ENCODE data around the gene LAD1. TPM values are rescaled to one million over a fixed set of nuclear protein-coding genes. Genes with fewer than 3 reads are reported as not detected.
A peak's percentile ranks its signal among the peaks of the same experiment; 100 is the strongest.

LAD1 gene
- total RNA-seq, 4 donors from 2014 or later: 175 to 303 (median 218) TPM

- Histone ChIP-seq H3K27me3 (peaks cover 30% of the 10 kb centered on the region), H3K4me1 (peaks cover 36% of the 10 kb centered on the region), H3K27ac (no peak overlapping the region), H3K36me3 (no peaks in the 10 kb centered on the region), H3K9me3 (no peaks in the 10 kb centered on the region), H3K4me3 (no peak overlapping the region)
- WGBS: 42% methylated on average over 9 of the region's 11 CpGs
- peak in 1 of 2 donors; percentile 50 for TF ChIP-seq CTCF (IDR thresholded peaks at IDR 0.05)
- no peak for TF ChIP-seq POLR2AphosphoS5 (IDR thresholded peaks at IDR 0.05)
- TF ChIP-seq POLR2A (IDR thresholded peaks at IDR 0.05): no peak
- TF ChIP-seq EP300 (IDR thresholded peaks at IDR 0.05): no peak
- DNase-seq (ENCODE audit: low spot score in 2 of 2): no peak
Measured at GRCh38 chr1:201376464-201377374, 22.4 kb downstream of the LAD1 start.

- DNase-seq (ENCODE audit: low spot score in 2 of 2): no peak
- Histone ChIP-seq H3K4me1 (peaks cover 29% of the 10 kb centered on the region), H3K36me3 (no peaks in the 10 kb centered on the region), H3K27me3 (peaks cover 36% of the 10 kb centered on the region), H3K27ac (no peak overlapping the region), H3K4me3 (no peak overlapping the region), H3K9me3 (no peaks in the 10 kb centered on the region)
- WGBS: 35% methylated on average over 4 of the region's 4 CpGs
- no peak for TF ChIP-seq EP300 (IDR thresholded peaks at IDR 0.05)
- TF ChIP-seq CTCF (IDR thresholded peaks at IDR 0.05): no peak
- no peak for TF ChIP-seq POLR2AphosphoS5 (IDR thresholded peaks at IDR 0.05)
- no peak for TF ChIP-seq POLR2A (IDR thresholded peaks at IDR 0.05)
Measured at GRCh38 chr1:201376107-201376463, 23.0 kb downstream of the LAD1 start.

GRCh38 chr1:201375169-201375568 lies 24.0 kb downstream of the LAD1 start:
- TF ChIP-seq EP300 (IDR thresholded peaks at IDR 0.05) (no peak), POLR2A (IDR thresholded peaks at IDR 0.05) (no peak), POLR2AphosphoS5 (IDR thresholded peaks at IDR 0.05) (no peak), CTCF (IDR thresholded peaks at IDR 0.05) (no peak)
- Histone ChIP-seq H3K27ac (no peak overlapping the region), H3K36me3 (no peaks in the 10 kb centered on the region), H3K4me1 (peaks cover 22% of the 10 kb centered on the region), H3K9me3 (no peaks in the 10 kb centered on the region), H3K27me3 (peaks cover 42% of the 10 kb centered on the region), H3K4me3 (no peak overlapping the region)
- 70% methylated on average over 4 of the region's 4 CpGs for WGBS
- DNase-seq (ENCODE audit: low spot score in 2 of 2): no peak

- no peak for DNase-seq (ENCODE audit: low spot score in 2 of 2)
- Histone ChIP-seq H3K4me3 (no peak overlapping the region), H3K36me3 (no peaks in the 10 kb centered on the region), H3K27me3 (peaks cover 48% of the 10 kb centered on the region), H3K27ac (no peak overlapping the region), H3K4me1 (peaks cover 16% of the 10 kb centered on the region), H3K9me3 (no peaks in the 10 kb centered on the region)
- no peak for TF ChIP-seq EP300 (IDR thresholded peaks at IDR 0.05)
- WGBS: 19% methylated on average over 7 of the region's 7 CpGs
Measured at GRCh38 chr1:201374364-201374763, 24.8 kb downstream of the LAD1 start.

- Histone ChIP-seq H3K27ac (no peak overlapping the region), H3K4me1 (peaks cover 16% of the 10 kb centered on the region), H3K27me3 (peaks cover 49% of the 10 kb centered on the region), H3K36me3 (no peaks in the 10 kb centered on the region), H3K9me3 (no peaks in the 10 kb centered on the region), H3K4me3 (no peak overlapping the region)
- DNase-seq (ENCODE audit: low spot score in 2 of 2): no peak
- TF ChIP-seq POLR2AphosphoS5 (IDR thresholded peaks at IDR 0.05): no peak
- TF ChIP-seq CTCF (IDR thresholded peaks at IDR 0.05): no peak
- TF ChIP-seq POLR2A (IDR thresholded peaks at IDR 0.05): no peak
- TF ChIP-seq EP300 (IDR thresholded peaks at IDR 0.05): no peak
- 61% methylated on average over 6 of the region's 6 CpGs for WGBS
Measured at GRCh38 chr1:201371792-201372191, 27.3 kb downstream of the LAD1 start.

All from suprapubic skin (tissue), 4 donors.